WTC11 (cell line): ENCODE data around the gene GLG1. TPM values are rescaled to one million over a fixed set of nuclear protein-coding genes. Genes with fewer than 3 reads are reported as not detected.

Experiments used
- ATAC-seq: fragments of 200-7000 bp; cut with Tn5 transposase; 2 replicates; pipeline ENCODE4 v1.10.0; 2021; ENCODE audit warnings: mild to moderate bottlenecking, moderate library complexity
- CTCF ChIA-PET: fragments of 300-600 bp; sonication (Branson Sonifier 250); formaldehyde crosslinking; loops from one replicate; lab custom pipeline; 2021; ENCODE audit warnings: antibody characterized with exemption; lab: Charles Lee
- POLR2A ChIA-PET: fragments of 350-600 bp; sonication (Branson Sonifier 250); formaldehyde crosslinking; loops from one replicate; lab custom pipeline; 2021; ENCODE audit warnings: antibody characterized with exemption; lab: Charles Lee
- DNase-seq: peaks from one replicate; pipeline ENCODE4 v3.0.0; 2021; ENCODE audit warnings: low spot score
- H3K27ac Mint-ChIP-seq: 2 replicates; pipeline ENCODE4 v1.8.0; 2021; ENCODE audit warnings: mixed read lengths
- H3K27me3 Mint-ChIP-seq: 2 replicates; pipeline ENCODE4 v1.8.0; 2021; ENCODE audit warnings: low read depth, mild to moderate bottlenecking, moderate library complexity, mixed read lengths
- H3K36me3 Mint-ChIP-seq: 2 replicates; pipeline ENCODE4 v1.8.0; 2021; ENCODE audit warnings: mixed read lengths
- H3K4me1 Mint-ChIP-seq: 2 replicates; pipeline ENCODE4 v1.8.0; 2022; ENCODE audit warnings: mixed read lengths
- H3K4me3 Mint-ChIP-seq: 2 replicates; pipeline ENCODE4 v1.8.0; 2021; ENCODE audit warnings: mild to moderate bottlenecking, moderate library complexity, mixed read lengths
- H3K9me3 Mint-ChIP-seq: 2 replicates; pipeline ENCODE4 v1.8.0; 2021; ENCODE audit warnings: mixed read lengths
- ATF1 ChIP-seq: sonication (generic); formaldehyde crosslinking; IDR thresholded peaks from 2 replicates; pipeline ENCODE4 v1.8.1; 2023; ENCODE audit warnings: mild to moderate bottlenecking, moderate library complexity, missing genetic modification reagents
- GABPB1 ChIP-seq: sonication (generic); formaldehyde crosslinking; IDR thresholded peaks from 2 replicates; pipeline ENCODE4 v1.8.1; 2023; ENCODE audit warnings: mild to moderate bottlenecking, missing genetic modification reagents
- MXD4 ChIP-seq: fragments of 250-450 bp; sonication (Bioruptor Pico); IDR thresholded peaks from 2 replicates; pipeline ENCODE4 v1.8.0; 2021; ENCODE audit warnings: mild to moderate bottlenecking, moderate library complexity, borderline replicate concordance
- NFE2L1 ChIP-seq: sonication (generic); formaldehyde crosslinking; IDR thresholded peaks from 2 replicates; pipeline ENCODE4 v1.8.1; 2023; ENCODE audit warnings: missing genetic modification reagents
- NR1H2 ChIP-seq: sonication (generic); formaldehyde crosslinking; IDR thresholded peaks from 2 replicates; pipeline ENCODE4 v1.9.0; 2021; ENCODE audit warnings: mild to moderate bottlenecking, moderate library complexity, missing genetic modification reagents
- NR2C2 ChIP-seq: sonication (generic); formaldehyde crosslinking; IDR thresholded peaks from 2 replicates; pipeline ENCODE4 v1.8.0; 2022; ENCODE audit warnings: mild to moderate bottlenecking, missing genetic modification reagents
- RELA ChIP-seq: sonication (generic); formaldehyde crosslinking; IDR thresholded peaks from 2 replicates; pipeline ENCODE4 v1.8.1; 2022; ENCODE audit warnings: missing genetic modification reagents, mild to moderate bottlenecking, borderline replicate concordance
- SMAD3 ChIP-seq: sonication (generic); formaldehyde crosslinking; IDR thresholded peaks from 2 replicates; pipeline ENCODE4 v1.8.0; 2022; ENCODE audit warnings: missing genetic modification reagents, mild to moderate bottlenecking, borderline replicate concordance
- TCF7 ChIP-seq: sonication (generic); formaldehyde crosslinking; IDR thresholded peaks from 2 replicates; pipeline ENCODE4 v1.8.0; 2022; ENCODE audit warnings: mild to moderate bottlenecking, low read depth, missing genetic modification reagents, moderate library complexity
- ZNF232 ChIP-seq: sonication (generic); formaldehyde crosslinking; IDR thresholded peaks from 2 replicates; pipeline ENCODE4 v1.8.0; 2022; ENCODE audit warnings: mild to moderate bottlenecking, missing genetic modification reagents
- ZNF396 ChIP-seq: fragments of 250-450 bp; sonication (Bioruptor Pico); IDR thresholded peaks from 2 replicates; pipeline ENCODE4 v1.8.0; 2021; ENCODE audit warnings: mild to moderate bottlenecking, moderate library complexity, borderline replicate concordance
- total RNA-seq: library from RNA; stranded (reverse); gene quantifications from 3 replicates; pipeline ENCODE4 v1.2.3, GENCODE V29; 2021
- TF ChIP-seq, protein P1 (sequence below): sonication (generic); formaldehyde crosslinking; IDR thresholded peaks from 2 replicates; pipeline ENCODE4 v1.8.1; 2022; ENCODE audit warnings: mild to moderate bottlenecking, missing genetic modification reagents, moderate library complexity, borderline replicate concordance
- TF ChIP-seq, protein P2 (sequence below): sonication (generic); formaldehyde crosslinking; IDR thresholded peaks from 2 replicates; pipeline ENCODE4 v1.8.1; 2023; ENCODE audit warnings: mild to moderate bottlenecking, missing genetic modification reagents
- TF ChIP-seq, protein P3 (sequence below): sonication (generic); formaldehyde crosslinking; conservative IDR thresholded peaks from 2 replicates; pipeline ENCODE4 v1.8.1; 2023; ENCODE audit warnings: mild to moderate bottlenecking, low read depth, missing genetic modification reagents, moderate library complexity
- TF ChIP-seq, protein P4 (sequence below): fragments of 250-450 bp; sonication (Bioruptor Pico); IDR thresholded peaks from 2 replicates; pipeline ENCODE4 v1.8.0; 2021; ENCODE audit warnings: mild to moderate bottlenecking
- TF ChIP-seq, protein P5 (sequence below): sonication (generic); formaldehyde crosslinking; conservative IDR thresholded peaks from 2 replicates; pipeline ENCODE4 v1.8.1; 2022; ENCODE audit warnings: mild to moderate bottlenecking, missing genetic modification reagents
- TF ChIP-seq, protein P6 (sequence below): fragments of 250-450 bp; sonication (Bioruptor Pico); IDR thresholded peaks from 2 replicates; pipeline ENCODE4 v1.9.0; 2021; ENCODE audit warnings: moderate library complexity, mild to moderate bottlenecking, inconsistent platforms, borderline replicate concordance
- TF ChIP-seq, protein P7 (sequence below): sonication (generic); formaldehyde crosslinking; IDR thresholded peaks from 2 replicates; pipeline ENCODE4 v1.8.0; 2023; ENCODE audit warnings: mild to moderate bottlenecking, missing genetic modification reagents

The GLG1 gene
- total RNA-seq, 1 experiment from 2014 or later: 156 TPM

DNA sequence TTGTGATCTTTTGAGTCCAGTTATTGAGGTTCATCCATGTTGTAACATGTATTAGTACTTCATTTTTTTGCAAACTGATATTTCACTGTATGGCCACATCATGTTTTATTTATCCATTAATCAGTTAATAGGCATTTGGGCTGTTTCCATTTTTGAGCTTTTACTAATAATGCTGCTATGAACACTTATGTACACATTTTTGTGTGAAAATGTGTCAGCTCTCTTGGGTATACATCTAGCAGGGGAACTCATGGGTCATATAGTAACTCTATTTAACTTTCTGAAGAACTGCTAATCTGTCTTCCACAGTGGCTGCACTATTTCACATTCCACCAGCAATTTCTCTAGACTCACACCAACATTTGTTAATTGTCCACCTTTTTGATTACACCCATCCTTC lies 82.0 kb downstream of the GLG1 start:
- ChIA-PET CTCF (no interaction called here), POLR2A (no interaction called here)
- TF ChIP-seq, protein P1, sequence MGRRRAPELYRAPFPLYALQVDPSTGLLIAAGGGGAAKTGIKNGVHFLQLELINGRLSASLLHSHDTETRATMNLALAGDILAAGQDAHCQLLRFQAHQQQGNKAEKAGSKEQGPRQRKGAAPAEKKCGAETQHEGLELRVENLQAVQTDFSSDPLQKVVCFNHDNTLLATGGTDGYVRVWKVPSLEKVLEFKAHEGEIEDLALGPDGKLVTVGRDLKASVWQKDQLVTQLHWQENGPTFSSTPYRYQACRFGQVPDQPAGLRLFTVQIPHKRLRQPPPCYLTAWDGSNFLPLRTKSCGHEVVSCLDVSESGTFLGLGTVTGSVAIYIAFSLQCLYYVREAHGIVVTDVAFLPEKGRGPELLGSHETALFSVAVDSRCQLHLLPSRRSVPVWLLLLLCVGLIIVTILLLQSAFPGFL (CRISPR knock-in tag): no peak
- TF ChIP-seq ATF1 (no peak), NR2C2 (CRISPR knock-in tag) (no peak), TCF7 (CRISPR knock-in tag) (no peak), SMAD3 (no peak), MXD4 (no peak), NR1H2 (no peak), NFE2L1 (CRISPR knock-in tag) (no peak)
- TF ChIP-seq, protein P2, sequence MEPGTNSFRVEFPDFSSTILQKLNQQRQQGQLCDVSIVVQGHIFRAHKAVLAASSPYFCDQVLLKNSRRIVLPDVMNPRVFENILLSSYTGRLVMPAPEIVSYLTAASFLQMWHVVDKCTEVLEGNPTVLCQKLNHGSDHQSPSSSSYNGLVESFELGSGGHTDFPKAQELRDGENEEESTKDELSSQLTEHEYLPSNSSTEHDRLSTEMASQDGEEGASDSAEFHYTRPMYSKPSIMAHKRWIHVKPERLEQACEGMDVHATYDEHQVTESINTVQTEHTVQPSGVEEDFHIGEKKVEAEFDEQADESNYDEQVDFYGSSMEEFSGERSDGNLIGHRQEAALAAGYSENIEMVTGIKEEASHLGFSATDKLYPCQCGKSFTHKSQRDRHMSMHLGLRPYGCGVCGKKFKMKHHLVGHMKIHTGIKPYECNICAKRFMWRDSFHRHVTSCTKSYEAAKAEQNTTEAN (CRISPR knock-in tag): no peak
- TF ChIP-seq, protein P3, sequence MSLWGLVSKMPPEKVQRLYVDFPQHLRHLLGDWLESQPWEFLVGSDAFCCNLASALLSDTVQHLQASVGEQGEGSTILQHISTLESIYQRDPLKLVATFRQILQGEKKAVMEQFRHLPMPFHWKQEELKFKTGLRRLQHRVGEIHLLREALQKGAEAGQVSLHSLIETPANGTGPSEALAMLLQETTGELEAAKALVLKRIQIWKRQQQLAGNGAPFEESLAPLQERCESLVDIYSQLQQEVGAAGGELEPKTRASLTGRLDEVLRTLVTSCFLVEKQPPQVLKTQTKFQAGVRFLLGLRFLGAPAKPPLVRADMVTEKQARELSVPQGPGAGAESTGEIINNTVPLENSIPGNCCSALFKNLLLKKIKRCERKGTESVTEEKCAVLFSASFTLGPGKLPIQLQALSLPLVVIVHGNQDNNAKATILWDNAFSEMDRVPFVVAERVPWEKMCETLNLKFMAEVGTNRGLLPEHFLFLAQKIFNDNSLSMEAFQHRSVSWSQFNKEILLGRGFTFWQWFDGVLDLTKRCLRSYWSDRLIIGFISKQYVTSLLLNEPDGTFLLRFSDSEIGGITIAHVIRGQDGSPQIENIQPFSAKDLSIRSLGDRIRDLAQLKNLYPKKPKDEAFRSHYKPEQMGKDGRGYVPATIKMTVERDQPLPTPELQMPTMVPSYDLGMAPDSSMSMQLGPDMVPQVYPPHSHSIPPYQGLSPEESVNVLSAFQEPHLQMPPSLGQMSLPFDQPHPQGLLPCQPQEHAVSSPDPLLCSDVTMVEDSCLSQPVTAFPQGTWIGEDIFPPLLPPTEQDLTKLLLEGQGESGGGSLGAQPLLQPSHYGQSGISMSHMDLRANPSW: no peak
- TF ChIP-seq, protein P4, sequence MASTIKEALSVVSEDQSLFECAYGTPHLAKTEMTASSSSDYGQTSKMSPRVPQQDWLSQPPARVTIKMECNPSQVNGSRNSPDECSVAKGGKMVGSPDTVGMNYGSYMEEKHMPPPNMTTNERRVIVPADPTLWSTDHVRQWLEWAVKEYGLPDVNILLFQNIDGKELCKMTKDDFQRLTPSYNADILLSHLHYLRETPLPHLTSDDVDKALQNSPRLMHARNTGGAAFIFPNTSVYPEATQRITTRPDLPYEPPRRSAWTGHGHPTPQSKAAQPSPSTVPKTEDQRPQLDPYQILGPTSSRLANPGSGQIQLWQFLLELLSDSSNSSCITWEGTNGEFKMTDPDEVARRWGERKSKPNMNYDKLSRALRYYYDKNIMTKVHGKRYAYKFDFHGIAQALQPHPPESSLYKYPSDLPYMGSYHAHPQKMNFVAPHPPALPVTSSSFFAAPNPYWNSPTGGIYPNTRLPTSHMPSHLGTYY (CRISPR knock-in tag): no peak
- TF ChIP-seq, protein P5, sequence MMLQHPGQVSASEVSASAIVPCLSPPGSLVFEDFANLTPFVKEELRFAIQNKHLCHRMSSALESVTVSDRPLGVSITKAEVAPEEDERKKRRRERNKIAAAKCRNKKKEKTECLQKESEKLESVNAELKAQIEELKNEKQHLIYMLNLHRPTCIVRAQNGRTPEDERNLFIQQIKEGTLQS (CRISPR knock-in tag): no peak
- no peaks in the 10 kb centered on the region for H3K27me3 Mint-ChIP-seq
- no peak for DNase-seq
- H3K9me3 Mint-ChIP-seq: peaks cover 3% of the 10 kb centered on the region
- no peak overlapping the region for H3K27ac Mint-ChIP-seq
- ATAC-seq: no peak
- H3K36me3 Mint-ChIP-seq: peaks cover 24% of the 10 kb centered on the region
- no peak overlapping the region for H3K4me3 Mint-ChIP-seq
- H3K4me1 Mint-ChIP-seq: no peaks in the 10 kb centered on the region

DNA sequence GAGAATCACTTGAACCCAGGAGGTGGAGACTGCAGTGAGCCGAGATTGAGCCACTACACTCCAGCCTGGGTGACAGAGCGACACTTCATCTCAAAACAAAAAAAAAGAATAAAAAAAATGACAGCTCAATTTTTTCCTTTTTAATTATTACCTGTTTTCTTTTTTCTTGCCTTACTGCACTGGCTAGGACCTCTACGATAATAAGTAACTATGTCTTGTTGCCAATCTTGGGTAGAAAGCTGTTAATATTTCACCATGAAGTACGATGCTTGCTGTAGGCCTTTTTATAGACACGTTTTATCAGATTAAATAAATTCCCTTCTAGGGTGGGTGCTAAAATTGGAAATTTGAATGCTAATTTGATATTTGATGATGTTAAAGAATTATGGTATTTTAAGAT lies 82.8 kb downstream of the GLG1 start:
- DNase-seq (no peak), ATAC-seq (no peak)
- Mint-ChIP-seq H3K36me3 (peaks cover 29% of the 10 kb centered on the region), H3K27ac (no peak overlapping the region), H3K4me1 (no peaks in the 10 kb centered on the region), H3K9me3 (peaks cover 8% of the 10 kb centered on the region), H3K4me3 (no peak overlapping the region), H3K27me3 (no peaks in the 10 kb centered on the region)
- TF ChIP-seq, protein P4 (CRISPR knock-in tag): no peak
- TF ChIP-seq RELA (CRISPR knock-in tag): no peak
- TF ChIP-seq GABPB1 (CRISPR knock-in tag): no peak
- TF ChIP-seq ZNF396 (CRISPR knock-in tag): no peak
- TF ChIP-seq, protein P6, sequence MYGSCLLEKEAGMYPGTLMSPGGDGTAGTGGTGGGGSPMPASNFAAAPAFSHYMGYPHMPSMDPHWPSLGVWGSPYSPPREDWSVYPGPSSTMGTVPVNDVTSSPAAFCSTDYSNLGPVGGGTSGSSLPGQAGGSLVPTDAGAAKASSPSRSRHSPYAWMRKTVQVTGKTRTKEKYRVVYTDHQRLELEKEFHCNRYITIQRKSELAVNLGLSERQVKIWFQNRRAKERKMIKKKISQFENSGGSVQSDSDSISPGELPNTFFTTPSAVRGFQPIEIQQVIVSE (CRISPR knock-in tag): no peak
- TF ChIP-seq ZNF232: no peak
- TF ChIP-seq, protein P7, sequence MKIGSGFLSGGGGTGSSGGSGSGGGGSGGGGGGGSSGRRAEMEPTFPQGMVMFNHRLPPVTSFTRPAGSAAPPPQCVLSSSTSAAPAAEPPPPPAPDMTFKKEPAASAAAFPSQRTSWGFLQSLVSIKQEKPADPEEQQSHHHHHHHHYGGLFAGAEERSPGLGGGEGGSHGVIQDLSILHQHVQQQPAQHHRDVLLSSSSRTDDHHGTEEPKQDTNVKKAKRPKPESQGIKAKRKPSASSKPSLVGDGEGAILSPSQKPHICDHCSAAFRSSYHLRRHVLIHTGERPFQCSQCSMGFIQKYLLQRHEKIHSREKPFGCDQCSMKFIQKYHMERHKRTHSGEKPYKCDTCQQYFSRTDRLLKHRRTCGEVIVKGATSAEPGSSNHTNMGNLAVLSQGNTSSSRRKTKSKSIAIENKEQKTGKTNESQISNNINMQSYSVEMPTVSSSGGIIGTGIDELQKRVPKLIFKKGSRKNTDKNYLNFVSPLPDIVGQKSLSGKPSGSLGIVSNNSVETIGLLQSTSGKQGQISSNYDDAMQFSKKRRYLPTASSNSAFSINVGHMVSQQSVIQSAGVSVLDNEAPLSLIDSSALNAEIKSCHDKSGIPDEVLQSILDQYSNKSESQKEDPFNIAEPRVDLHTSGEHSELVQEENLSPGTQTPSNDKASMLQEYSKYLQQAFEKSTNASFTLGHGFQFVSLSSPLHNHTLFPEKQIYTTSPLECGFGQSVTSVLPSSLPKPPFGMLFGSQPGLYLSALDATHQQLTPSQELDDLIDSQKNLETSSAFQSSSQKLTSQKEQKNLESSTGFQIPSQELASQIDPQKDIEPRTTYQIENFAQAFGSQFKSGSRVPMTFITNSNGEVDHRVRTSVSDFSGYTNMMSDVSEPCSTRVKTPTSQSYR: no peak
- POLR2A ChIA-PET: no interaction called here
- CTCF ChIA-PET: no interaction called here
